ENCODE data around the gene AUNIP.
"Not testable (repeated sequence)": the region's sequence is repeated elsewhere in the genome, so short reads cannot be mapped to it uniquely, and the experiment has no call there.

The AUNIP gene

DNA sequence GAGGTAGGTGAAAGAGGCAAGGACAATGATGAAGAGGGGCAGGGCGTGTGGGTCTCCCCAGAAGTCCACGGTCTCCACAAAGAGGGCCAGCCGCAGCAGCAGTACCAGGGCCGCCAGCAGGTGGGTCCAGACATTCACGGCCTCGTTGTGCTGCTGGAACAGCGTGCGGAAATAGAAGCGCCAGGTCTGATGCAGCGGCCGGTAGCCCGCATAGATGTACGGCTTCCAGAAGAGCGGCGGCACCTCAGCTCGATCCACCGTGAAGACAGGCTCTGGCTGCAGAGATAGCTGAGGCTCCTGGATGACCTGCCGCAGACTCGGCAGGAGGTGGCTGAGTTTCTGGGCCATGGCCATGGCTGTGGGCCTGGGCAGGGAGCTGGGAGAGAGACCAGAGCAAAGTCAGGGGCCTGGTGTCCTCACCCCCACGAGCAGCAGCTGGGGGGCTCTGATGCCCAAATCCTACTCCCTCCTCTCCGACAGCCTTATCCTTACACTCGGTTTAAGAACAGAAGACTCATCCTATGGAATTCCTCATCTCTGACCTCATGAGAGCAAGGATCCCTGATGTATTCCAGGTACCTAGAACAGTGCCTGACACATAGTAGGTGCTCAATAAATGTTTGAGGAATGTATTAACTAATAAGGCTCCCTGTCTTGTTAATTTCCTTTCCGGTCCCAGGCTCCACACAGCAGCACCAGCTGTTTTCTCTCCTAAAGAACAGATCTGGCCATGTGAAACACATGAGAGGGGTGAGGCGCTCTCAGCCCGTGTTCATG, 4.4 kb upstream of the AUNIP start:
- no peak for DNase-seq

DNA sequence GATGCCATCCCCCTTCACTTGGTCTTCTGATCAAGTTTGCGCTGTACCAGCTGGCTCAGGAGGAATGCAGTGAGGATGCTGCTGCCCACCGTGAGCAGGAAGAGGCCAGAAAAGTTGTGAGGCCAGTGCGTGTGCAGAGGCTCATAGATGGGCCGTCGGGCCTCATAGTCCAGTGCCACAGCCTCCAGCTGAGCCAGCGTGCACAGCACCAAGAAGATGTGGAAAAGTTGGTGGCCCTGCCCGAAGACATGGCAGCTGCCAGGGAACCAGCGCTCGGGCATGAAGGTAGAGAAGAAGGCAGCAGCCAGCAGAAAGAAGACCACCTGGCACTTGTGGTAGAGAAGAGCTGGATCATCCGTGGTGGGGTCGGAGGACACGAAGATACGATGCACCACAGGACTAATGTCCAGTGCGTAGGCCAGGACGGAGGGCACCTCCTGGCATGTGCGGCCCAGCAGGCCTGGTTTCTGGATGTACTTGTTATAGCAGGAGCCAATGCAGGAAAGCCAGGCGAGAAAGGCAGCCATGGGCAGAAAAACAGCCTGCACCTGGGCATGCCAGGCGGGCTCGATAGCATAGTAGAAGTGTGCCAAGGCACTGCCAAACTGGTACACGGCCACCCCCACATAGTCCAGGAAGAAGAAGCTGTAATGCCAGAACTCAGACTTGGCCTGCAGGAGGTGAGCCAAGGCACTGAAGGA, 3.7 kb upstream of the AUNIP start:
- no peak for DNase-seq

DNA sequence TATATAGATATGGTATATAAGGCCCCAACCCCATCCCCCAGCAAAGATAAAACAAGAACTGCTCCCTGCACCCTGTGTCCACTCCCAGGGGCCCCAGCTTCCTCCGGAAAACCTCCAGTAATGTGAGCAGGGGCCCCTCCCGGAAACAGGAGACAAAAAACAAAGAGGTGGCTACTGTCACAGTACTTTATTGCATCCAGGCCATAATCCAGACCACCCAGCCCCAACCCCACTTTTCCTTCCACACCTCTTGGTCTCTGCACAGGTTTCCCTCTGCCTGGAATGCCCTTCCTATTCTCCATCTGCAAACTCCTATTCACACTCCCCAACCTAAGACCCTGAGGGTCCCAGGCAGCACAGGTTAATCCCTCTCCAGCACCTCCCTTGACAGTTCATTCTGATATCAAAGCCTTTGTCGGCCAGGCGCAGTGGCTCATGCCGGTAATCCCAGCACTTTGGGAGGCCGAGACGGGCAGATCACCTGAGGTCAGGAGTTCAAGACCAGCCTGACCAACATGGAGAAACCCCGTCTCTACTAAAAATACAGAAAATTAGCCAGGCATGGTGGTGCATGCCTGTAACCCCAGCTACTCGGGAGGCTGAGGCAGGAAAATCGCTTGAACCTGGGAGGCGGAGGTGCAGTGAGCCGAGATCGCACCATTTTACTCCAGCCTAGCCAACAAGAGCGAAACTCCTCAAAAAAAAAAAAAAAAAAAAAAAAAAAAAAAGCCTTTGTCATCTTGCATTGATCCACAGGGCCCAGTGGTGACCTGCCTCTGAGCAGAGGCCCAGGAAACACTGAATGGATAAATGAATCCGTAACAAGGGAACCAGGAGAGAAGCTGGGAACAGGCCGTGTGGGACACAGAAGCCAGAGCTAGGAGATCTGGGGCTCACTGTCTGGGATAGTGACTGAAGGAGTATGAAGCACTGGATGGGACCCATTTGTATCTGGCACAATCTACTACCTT, 2.3 kb upstream of the AUNIP start:
- DNase-seq: no peak

DNA sequence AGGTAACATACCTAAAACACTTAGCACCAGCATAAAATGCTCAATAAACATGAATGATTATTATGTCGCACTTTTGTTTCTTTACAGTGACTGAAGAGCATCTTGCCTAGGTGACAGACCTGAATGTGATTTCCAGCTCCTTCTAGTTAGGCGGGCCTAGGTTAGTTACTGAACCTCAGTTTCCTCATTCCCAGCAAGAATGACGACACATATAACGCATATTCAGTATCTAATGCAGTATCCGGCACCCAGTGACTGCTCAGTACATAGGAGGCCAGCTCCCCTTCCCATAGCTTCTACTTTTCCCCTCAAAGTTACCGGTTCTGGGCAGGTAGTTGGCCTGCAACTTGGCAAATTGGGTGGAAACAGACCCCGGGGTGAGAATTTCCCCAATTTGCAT, 763 bp downstream of the AUNIP start:
- no peak for DNase-seq

DNA sequence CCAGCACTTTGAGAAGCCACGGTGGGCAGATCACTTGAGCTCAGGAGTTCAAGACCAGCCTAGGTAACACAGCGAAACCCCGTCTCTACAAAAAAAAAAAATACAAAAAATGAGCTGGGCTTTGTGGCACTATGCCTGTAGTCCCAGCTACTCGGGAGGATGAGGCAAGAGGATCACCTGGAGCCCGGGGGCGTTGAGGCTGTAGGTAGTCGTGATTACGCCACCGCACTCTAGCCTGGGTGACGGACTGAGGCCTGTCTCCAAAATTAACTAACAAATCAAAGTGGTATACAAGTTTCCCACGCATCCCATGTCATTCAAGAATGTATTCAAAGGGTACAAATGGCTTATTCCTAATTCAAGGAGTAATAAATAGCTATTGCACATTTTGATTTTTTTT, 2.4 kb downstream of the AUNIP start:
- DNase-seq: no peak

DNA sequence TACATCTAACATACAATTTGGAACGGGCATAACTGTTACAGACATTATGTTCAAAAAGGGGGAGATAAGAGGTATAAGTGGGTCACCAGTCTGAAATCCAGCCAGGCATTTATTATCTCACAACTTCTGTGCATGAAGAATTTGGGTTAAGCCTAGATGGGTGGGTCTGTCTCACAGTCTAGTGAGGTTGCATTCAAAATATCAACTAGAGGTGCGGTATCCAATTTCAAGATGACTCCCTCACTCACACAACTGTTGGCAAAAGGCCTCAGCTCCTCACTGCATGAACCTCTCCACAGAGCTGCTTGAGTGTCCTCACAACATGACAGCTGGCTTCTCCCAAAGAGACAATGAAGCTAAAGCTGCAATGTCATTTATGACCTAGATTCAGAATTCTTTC, 4.7 kb downstream of the AUNIP start:
- DNase-seq: no peak

DNA sequence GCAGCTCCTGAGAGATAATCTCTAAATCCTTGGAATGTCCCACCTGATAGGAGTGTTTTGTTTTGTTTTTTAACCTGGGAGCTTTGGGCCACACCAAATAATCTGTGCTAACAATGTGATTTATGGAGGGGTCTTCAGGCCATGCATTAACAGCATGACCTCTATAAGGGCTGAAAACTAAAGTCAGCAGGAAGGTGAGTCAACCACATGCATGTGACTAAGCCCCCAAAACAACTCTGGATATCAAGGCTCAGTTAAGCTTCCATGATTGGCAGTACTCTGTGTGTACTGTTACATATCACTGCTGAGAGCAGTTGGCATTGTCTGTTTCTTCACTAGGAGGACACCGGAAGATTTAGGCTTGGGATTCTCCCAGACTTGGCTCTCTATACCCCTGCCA, 10.7 kb downstream of the AUNIP start:
- no peak for DNase-seq

DNA sequence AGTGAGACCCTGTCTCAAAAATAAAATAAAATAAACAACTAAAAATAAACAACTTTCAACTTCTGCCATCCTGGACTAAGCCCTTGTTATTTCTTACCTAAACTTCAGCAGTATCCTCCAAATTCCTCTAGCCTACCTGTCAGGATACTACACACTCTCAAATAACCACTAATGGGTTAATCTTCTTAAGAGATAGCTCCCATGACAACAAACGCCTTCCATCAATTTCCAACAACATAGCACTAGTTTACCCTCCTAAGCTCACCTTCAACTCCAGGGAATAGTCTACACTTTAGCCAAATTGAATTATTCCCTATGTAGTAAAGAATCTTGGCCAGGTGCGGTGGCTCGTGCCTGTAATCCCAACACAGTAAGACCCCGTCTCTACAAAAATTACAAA, 11.3 kb downstream of the AUNIP start:
- DNase-seq: no peak

DNA sequence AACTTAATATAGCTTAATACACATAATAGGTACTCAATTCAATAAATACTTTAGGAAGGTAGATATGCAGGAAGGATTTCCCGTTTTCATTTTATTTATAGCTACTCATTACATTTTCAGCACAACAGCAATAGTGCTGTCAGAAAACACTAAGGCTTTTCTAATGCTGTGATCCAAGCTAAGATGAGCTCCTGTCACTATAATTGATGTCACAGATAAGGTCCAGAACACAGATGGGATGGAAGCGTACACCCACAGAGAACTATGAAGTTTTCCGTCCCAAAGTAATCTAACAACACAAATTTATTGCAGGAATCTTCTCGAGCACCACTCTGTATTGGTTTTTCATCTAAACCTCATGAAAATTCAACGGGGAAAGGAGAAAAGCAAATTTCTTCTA, 13.6 kb downstream of the AUNIP start:
- no peak for DNase-seq

DNA sequence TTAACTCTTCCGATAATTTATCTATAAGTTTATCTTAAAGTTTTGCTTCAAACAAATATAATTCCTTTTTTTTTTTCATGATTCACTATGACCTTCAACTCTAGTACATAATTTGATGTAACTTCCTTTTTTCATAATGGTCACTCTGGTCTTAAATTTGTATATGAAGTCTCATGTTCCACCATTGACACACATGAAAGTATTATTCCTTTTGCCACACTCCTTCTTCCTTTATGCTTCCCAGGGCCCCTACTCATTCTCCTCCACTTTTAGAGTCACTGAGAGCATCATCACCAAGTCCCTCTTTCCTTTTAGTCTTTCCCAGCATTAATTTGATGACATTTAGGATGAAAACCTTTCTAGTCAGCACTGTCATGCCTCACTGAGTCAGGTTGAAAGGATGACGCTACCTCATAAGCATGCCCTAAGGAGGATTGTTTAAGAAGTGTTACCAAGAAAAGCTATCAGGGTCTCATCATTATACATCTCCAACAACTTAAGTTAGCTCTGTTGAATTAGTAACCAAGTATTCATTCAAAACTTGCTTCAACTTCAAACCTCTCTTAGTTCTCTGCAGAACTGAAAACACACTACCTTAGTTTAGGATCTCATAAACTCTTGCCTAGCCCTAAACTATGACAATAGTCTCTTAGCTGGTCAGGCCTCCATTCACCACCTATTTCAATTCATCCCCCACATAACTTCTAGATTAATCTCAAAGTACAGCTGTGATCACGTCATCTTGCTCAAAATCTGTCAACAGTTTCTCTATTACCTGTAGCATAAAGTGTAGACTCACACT, 14.5 kb downstream of the AUNIP start:
- no peak for DNase-seq

DNA sequence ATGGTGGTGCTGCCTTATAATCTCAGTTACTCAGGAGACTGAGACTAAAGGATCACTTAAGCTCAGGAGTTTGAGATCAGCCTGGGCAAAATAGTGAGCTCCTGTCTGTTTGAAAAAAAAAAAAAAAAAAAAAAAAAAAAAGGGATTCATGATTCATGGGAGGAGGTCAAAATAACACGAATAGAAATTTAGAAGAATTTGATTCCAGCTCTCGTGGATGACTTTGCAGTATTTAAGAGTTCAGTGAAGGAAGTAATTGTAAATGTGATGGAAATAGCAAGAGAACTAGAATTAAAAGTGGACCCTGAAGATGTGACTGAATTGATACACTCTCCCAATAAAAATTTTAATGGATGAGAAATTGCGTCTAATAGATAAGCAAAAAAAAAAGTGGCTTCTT, 15.8 kb downstream of the AUNIP start:
- DNase-seq: no peak

DNA sequence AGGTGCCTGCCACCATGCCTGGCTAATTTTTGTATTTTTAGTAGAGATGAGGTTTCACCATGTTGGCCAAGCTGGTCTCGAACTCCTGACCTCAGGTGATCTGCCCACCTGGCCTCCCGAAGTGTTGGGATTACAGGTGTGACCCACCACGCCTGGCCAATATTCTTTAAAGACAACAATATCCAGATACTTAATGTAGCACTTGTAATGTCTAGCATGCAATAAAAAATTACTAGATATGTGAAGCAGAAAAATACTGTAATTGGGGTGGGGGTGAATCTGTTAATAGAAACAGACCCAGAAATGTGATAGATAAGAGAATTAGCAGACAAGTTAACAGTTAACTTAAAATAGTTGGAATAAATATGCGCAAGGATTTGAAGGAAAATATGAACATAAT, 19.4 kb downstream of the AUNIP start:
- not testable (repeated sequence) for DNase-seq

DNA sequence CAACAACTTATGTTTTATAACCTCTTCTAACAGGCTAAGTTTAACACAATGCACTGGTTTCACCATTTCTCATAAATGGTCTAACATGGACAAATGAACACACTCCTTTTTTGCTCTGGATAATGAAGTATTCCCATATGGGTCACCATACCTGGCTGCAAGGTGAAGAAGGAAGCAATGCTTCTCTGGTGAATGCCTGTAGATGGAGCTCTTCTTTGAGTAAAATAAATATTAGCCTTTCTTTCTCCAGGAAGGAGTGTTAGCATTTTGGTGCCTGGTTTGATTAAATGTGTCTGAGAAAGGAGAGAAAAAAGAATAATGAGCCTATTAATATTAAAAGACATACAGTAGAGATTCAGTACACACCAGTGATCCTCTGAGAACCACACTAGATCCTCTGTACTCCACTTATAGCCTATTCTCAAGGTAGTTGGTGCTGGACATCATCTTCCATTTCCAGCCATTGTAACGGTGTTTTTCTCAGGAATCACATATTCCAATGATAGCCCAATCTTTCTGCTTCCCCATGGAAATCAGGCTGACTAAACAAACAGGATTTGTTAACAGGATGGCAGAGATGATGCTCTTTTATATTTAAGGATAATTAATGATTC, 21.9 kb downstream of the AUNIP start:
- DNase-seq: no peak

DNA sequence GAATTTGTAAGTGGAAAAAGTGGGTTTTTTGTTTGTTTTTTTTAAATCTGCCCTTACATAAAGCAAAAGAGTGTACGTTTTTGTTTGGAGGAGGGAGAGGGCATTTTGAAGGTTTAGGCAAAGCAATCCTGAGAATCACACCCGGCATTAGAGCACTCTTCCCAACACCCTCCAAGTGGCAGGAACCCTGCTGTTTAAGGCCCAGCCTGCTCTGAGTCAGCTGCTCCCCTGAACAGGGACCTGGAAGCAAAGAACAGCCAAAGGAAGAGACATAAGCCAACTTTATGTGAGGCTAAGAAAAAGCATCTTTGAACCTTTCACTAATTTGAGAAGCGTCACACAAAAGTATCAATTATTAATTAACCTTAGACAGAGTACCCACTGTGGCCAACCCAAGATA, 22.6 kb downstream of the AUNIP start:
- no peak for DNase-seq

DNA sequence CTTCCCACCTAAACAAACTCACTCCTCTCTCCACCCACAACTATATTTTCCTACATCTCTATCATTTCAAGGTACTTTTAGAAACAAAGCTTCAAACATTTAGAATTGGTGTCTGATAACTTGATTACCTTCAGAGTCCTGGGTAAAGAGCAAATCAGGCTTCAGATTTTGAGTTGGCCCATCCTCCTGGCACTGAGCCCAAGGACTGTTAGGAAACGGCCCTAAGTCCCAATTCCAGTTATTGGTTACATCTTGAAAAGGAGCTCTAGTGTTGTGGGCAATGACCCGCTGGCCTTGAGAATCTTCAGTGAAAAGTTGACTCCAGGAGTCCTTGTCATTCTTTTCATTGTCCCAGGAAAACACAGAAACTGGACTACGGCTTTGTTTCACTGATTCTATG, 24.4 kb downstream of the AUNIP start:
- DNase-seq: no peak

DNA sequence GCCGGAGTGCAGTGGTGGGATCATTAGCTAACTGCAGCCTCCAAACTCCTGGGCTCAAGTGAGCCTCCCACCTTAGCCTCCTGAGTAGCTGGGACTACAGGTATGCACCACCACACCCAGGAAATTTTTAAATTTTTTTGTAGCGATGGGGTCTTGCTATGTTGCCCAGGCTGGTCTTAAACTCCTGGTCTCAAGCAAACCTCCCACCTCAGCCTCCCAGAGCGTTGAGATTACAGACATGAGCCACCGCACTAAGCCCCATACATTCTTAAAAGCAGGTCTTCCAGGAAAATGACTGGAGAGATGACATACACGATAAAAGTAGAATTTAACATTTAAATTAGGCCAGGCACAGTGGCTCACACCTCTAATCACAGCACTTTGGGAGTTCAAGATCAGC, 26.1 kb downstream of the AUNIP start:
- DNase-seq: no peak

DNA sequence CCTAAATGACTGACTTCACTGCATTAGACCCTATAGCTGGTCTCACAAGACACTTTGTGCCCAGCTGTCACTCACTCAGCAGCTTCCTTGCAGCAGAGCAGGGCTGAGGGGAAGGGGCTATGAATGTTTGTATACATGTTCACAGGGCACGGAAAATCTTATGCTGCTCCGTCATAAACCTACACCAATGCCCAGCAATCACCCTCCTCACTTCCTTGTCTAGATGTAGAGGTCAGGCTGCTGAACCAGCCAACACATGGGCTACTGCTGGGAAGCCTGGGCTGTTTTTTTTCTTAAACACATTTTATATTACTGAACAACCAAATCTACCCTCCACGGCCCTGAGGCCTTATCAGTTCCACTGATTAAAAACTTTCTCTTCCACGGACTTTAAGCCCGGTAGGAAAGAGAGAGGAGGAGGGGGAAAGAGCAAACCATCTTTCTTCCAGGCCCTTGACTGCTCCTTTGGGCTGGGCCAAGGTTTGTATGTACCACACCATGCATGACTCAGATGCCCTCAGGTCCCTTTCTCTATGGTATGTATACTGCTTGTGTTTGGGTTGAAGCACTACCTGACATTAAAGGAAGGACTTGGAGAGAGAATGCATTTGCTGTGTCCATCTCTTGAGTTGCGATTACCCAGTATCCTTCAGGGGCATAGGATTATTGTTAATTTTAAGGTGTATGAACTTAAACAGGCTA, 26.8 kb downstream of the AUNIP start:
- DNase-seq: no peak

DNA sequence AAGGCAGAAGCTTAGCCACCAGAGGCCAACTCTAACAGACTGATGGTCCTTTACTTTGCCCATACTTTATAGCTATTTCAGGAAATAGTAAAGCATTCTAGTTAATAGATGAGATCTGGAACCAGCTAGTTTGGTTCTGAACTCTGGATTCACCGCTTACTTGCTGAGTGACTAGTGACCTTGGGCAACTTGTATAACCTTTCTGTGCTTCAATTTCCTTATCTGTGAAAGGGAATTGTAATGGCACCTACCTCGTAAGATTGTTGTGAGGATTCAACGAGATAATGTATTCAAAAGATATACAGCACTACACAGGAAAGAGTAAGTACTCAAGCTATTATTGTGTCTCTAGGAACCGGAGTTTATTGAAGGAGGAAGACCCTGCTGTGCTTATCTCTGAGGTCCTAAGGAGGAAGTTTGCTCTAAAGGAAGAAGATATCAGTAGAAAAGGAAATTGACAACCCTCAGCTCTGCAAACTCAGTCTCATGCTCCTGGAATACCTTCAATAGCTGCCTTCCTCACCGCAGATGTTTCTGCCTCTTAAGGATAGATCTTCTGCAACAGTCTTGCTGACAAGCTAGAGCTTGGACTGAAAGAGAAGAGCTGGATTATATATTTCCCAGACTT, 27.6 kb downstream of the AUNIP start:
- no peak for DNase-seq

DNA sequence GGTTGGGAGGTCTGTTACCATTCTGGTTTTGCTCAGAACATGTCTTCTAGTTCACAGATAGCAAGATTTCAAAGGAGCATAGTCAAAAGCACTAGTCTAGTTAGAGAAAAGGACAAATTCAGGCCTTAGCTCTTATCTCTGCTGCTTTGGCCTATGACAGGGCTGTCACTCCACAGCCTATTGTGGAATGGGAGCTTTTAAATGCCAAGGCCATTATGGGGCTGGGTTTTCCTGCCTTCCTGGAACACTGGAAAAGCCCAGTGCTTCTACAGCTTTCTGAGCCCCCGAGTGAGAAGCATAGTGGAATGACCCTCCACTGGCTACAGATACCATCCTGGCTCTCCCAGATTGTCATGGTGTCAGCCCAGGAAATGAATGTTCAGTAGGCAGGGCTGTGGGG, 30.2 kb downstream of the AUNIP start:
- no peak for DNase-seq

DNA sequence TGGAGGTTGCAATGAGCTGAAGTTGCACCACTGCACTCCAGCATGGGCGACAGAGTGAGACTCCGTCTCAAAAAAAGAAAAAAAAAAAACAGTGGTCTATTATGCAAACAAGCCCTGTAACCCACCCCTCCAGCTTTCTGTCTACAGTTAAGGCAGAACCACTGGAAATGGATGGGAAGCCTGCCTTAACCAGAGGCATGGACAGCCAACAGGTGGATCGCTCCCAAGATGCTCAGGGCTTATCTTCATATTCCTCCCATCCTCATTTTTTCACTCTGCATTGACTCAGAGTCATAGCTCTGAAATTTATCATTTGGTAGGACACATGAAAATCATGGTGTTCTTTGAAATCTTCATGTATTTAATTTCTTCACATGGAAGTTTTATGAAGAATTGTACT, 30.8 kb downstream of the AUNIP start:
- DNase-seq: no peak

DNA sequence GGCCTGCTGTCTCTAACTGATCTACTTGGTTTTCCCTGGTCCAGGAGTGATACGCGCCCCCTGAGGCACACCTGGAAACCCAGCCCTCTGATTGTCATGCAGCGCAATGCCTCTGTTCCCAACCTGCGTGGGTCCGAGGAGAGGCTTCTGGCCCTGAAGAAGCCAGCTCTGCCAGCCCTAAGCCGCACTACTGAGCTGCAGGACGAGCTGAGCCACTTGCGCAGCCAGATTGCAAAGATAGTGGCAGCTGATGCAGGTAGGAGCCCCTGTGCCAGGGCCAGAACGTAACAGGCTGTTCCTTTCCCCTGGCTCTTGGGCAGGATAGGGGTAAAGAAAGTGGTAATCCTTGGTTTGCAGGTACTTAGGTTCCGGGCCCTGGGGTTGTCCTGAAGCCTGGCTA, 32.7 kb downstream of the AUNIP start:
- no peak for DNase-seq

Data from stimulated activated naive CD4-positive, alpha-beta T cell treated with Interleukin-2 at 50 U/mL for 16 hours (primary cell).